Mesenchymal stem cell (in vitro differentiated cells and primary cell): ENCODE measurements around the gene FAM24B.
A peak's percentile ranks its signal among the peaks of the same experiment; 100 is the strongest.

Experiments
- DNase-seq: peaks from one replicate; pipeline ENCODE4 v3.0.0-alpha.2; 2013
- H2AFZ ChIP-seq: one replicate; pipeline ENCODE4 v1.6.1; 2013; ENCODE audit warnings: low read depth, mild to moderate bottlenecking, control low read depth, inconsistent platforms, low read length, moderate library complexity
- H2AK5ac ChIP-seq: 2 replicates; pipeline ENCODE4 v1.6.1; 2013; ENCODE audit warnings: low read length, moderate library complexity, mild to moderate bottlenecking, inconsistent platforms; ENCODE audit not compliant: severe bottlenecking
- H2BK120ac ChIP-seq: one replicate; pipeline ENCODE4 v1.6.1; 2013; ENCODE audit warnings: low read depth, mild to moderate bottlenecking, inconsistent platforms, low read length, moderate library complexity
- H2BK12ac ChIP-seq, 2 experiments: one replicate each; pipeline ENCODE4 v1.6.1; 2013; ENCODE audit warnings: inconsistent platforms in 2 of 2, low read length in 2 of 2, mild to moderate bottlenecking in 2 of 2, moderate library complexity in 2 of 2, control low read depth in 1 of 2
- H2BK15ac ChIP-seq: one replicate; pipeline ENCODE4 v1.6.1; 2013; ENCODE audit warnings: mild to moderate bottlenecking, low read depth, inconsistent platforms; ENCODE audit not compliant: poor library complexity, severe bottlenecking
- H2BK5ac ChIP-seq: 2 replicates; pipeline ENCODE4 v1.6.1; 2013; ENCODE audit warnings: low read depth, mild to moderate bottlenecking, low read length, control low read depth, inconsistent platforms; ENCODE audit not compliant: poor library complexity, severe bottlenecking
- H3K14ac ChIP-seq, 2 experiments: one replicate each; pipeline ENCODE4 v1.6.1; 2013; ENCODE audit warnings: inconsistent platforms in 2 of 2, low read length in 2 of 2, control low read depth in 1 of 2, mild to moderate bottlenecking in 1 of 2, moderate library complexity in 1 of 2
- H3K18ac ChIP-seq, 2 experiments: one replicate each; pipeline ENCODE4 v1.6.1; 2013; ENCODE audit warnings: inconsistent platforms in 2 of 2, low read length in 2 of 2, control low read depth in 1 of 2, low read depth in 1 of 2, mild to moderate bottlenecking in 1 of 2
- H3K23ac ChIP-seq, 2 experiments: one replicate each; pipeline ENCODE4 v1.6.1; 2013; ENCODE audit warnings: inconsistent platforms in 2 of 2, low read length in 2 of 2, mild to moderate bottlenecking in 2 of 2, moderate library complexity in 2 of 2, control low read depth in 1 of 2
- H3K27ac ChIP-seq: 2 replicates; pipeline ENCODE4 v1.5.1; 2013; ENCODE audit warnings: mild to moderate bottlenecking, moderate library complexity, low read length, control low read depth, inconsistent platforms; ENCODE audit not compliant: poor library complexity, severe bottlenecking
- H3K27me3 ChIP-seq, 2 experiments: 2 replicates each; pipeline versions ENCODE4 v1.6.1 to v1.7.0; 2013; ENCODE audit warnings: low read length in 2 of 2, mild to moderate bottlenecking in 2 of 2, moderate library complexity in 2 of 2, control low read depth in 1 of 2, inconsistent platforms in 1 of 2; ENCODE audit not compliant: control insufficient read depth in 1 of 2, insufficient read depth in 1 of 2
- H3K36me3 ChIP-seq, 2 experiments: 2 replicates each; pipeline versions ENCODE4 v1.6.1 to v1.7.0; 2013; ENCODE audit warnings: low read length in 2 of 2, control low read depth in 1 of 2, inconsistent platforms in 1 of 2, low read depth in 1 of 2, mild to moderate bottlenecking in 1 of 2; ENCODE audit not compliant: insufficient read depth in 2 of 2, control insufficient read depth in 1 of 2
- H3K4ac ChIP-seq, 2 experiments: one replicate each; pipeline ENCODE4 v1.6.1; 2013; ENCODE audit warnings: inconsistent platforms in 2 of 2, low read length in 2 of 2, mild to moderate bottlenecking in 2 of 2, moderate library complexity in 2 of 2, control low read depth in 1 of 2, low read depth in 1 of 2
- H3K4me1 ChIP-seq: 2 replicates; pipeline ENCODE4 v1.6.1; 2013; ENCODE audit warnings: low read depth, low read length, control low read depth; ENCODE audit not compliant: control insufficient read depth, insufficient read depth
- H3K4me2 ChIP-seq: 2 replicates; pipeline ENCODE4 v1.6.1; 2013; ENCODE audit warnings: low read length, mild to moderate bottlenecking, inconsistent platforms; ENCODE audit not compliant: poor library complexity, severe bottlenecking
- H3K4me3 ChIP-seq, 2 experiments: 2 replicates each; pipeline versions ENCODE4 v1.5.1 to v1.7.0; 2013; ENCODE audit warnings: low read length in 2 of 2, mild to moderate bottlenecking in 2 of 2, control low read depth in 1 of 2, low read depth in 1 of 2; ENCODE audit not compliant: insufficient read depth in 1 of 2
- H3K79me1 ChIP-seq: replicated peaks from 2 replicates; pipeline ENCODE4 v1.6.1; 2013; ENCODE audit warnings: mild to moderate bottlenecking, control low read depth, low read length, inconsistent platforms; ENCODE audit not compliant: poor library complexity, severe bottlenecking
- H3K9ac ChIP-seq: 2 replicates; pipeline ENCODE4 v1.7.0; 2013; ENCODE audit warnings: mild to moderate bottlenecking, low read length, moderate library complexity
- H3K9me3 ChIP-seq: 2 replicates; pipeline ENCODE4 v1.7.0; 2013; ENCODE audit warnings: mild to moderate bottlenecking, low read length; ENCODE audit not compliant: control insufficient read depth
- H4K8ac ChIP-seq: one replicate; pipeline ENCODE4 v1.6.1; 2013; ENCODE audit warnings: inconsistent platforms, mild to moderate bottlenecking, low read length, moderate library complexity
- H4K91ac ChIP-seq: one replicate; pipeline ENCODE4 v1.6.1; 2013; ENCODE audit warnings: mild to moderate bottlenecking, low read length, inconsistent platforms
- WGBS: methylation state at CpG from one replicate; pipeline ENCODE4 v1.1.7; 2013; ENCODE audit warnings: mixed read lengths; 5-methylcytosine and 5-hydroxymethylcytosine counted together

FAM24B gene

GRCh38 chr10:122878799-122879338, 512 bp downstream of the FAM24B start:
- Histone ChIP-seq H3K9ac (peak overlapping the region; percentile 86), H3K14ac (no peak overlapping the region), H3K27ac (no peak overlapping the region), H2AK5ac (no peak overlapping the region), H3K4me3 (peak overlapping the region in 1 of 2 experiments; percentile 90), H3K4me2 (no peak overlapping the region), H3K9me3 (no peaks in the 10 kb centered on the region), H2BK5ac (no peak overlapping the region), H3K36me3 (no peaks in the 10 kb centered on the region), H3K4ac (no peak overlapping the region), H4K8ac (no peak overlapping the region), H3K4me1 (no peaks in the 10 kb centered on the region), H3K27me3 (peaks cover 0 to 9% of the 10 kb centered on the region in 2 experiments), H3K79me1 (no peaks in the 10 kb centered on the region), H2AFZ (no peak overlapping the region), H2BK15ac (no peak overlapping the region), H4K91ac (no peak overlapping the region), H2BK120ac (no peak overlapping the region), H2BK12ac (no peak overlapping the region), H3K18ac (no peak overlapping the region), H3K23ac (no peak overlapping the region)
- WGBS = 97% methylated on average over 10 of the region's 14 CpGs
- DNase-seq = no peak

- Histone ChIP-seq H4K91ac (no peak overlapping the region), H2AK5ac (no peak overlapping the region), H3K27me3 (peaks cover 0 to 9% of the 10 kb centered on the region in 2 experiments), H3K79me1 (no peaks in the 10 kb centered on the region), H2BK120ac (no peak overlapping the region), H2AFZ (no peak overlapping the region), H3K9ac (no peak overlapping the region), H3K14ac (no peak overlapping the region), H3K4ac (no peak overlapping the region), H3K27ac (no peak overlapping the region), H3K36me3 (no peaks in the 10 kb centered on the region), H3K4me1 (no peaks in the 10 kb centered on the region), H3K4me3 (no peak overlapping the region), H2BK15ac (no peak overlapping the region), H3K23ac (no peak overlapping the region), H3K9me3 (no peaks in the 10 kb centered on the region), H3K18ac (no peak overlapping the region), H3K4me2 (no peak overlapping the region), H2BK5ac (no peak overlapping the region), H4K8ac (no peak overlapping the region), H2BK12ac (no peak overlapping the region)
- WGBS = 42% methylated on average over 1 of the region's 1 CpG
- no peak for DNase-seq
Measured at GRCh38 chr10:122877264-122877663, 2.1 kb downstream of the FAM24B start.

- DNase-seq = no peak
- Histone ChIP-seq H2AFZ (no peak overlapping the region), H4K91ac (no peak overlapping the region), H3K23ac (no peak overlapping the region), H3K36me3 (no peaks in the 10 kb centered on the region), H2BK12ac (no peak overlapping the region), H3K9ac (no peak overlapping the region), H3K27ac (no peak overlapping the region), H3K4me3 (no peak overlapping the region), H3K18ac (no peak overlapping the region), H2AK5ac (no peak overlapping the region), H3K27me3 (peaks cover 0 to 9% of the 10 kb centered on the region in 2 experiments), H2BK5ac (no peak overlapping the region), H3K4me2 (no peak overlapping the region), H3K14ac (no peak overlapping the region), H2BK15ac (no peak overlapping the region), H3K9me3 (no peaks in the 10 kb centered on the region), H3K79me1 (no peaks in the 10 kb centered on the region), H4K8ac (no peak overlapping the region), H2BK120ac (no peak overlapping the region), H3K4ac (no peak overlapping the region), H3K4me1 (no peaks in the 10 kb centered on the region)
- WGBS = no CpG with 5 or more reads among the region's 1 CpG
Measured at GRCh38 chr10:122876467-122876855, 2.9 kb downstream of the FAM24B start.

- H3K9ac ChIP-seq = no peak overlapping the region
- DNase-seq = no peak
- no peak overlapping the region for H3K27ac ChIP-seq
- no peaks in the 10 kb centered on the region for H3K79me1 ChIP-seq
- no peaks in the 10 kb centered on the region for H3K4me1 ChIP-seq
- H2BK12ac ChIP-seq = no peak overlapping the region
- H3K18ac ChIP-seq = no peak overlapping the region
- no peak overlapping the region for H3K14ac ChIP-seq
- H3K4me2 ChIP-seq = no peak overlapping the region
- H2BK120ac ChIP-seq = no peak overlapping the region
- H3K27me3 ChIP-seq = peaks cover 0 to 9% of the 10 kb centered on the region in 2 experiments
- H4K8ac ChIP-seq = no peak overlapping the region
- H3K4me3 ChIP-seq = no peak overlapping the region
- no peak overlapping the region for H2AFZ ChIP-seq
- H3K36me3 ChIP-seq = no peaks in the 10 kb centered on the region
- no peak overlapping the region for H2AK5ac ChIP-seq
- H2BK15ac ChIP-seq = no peak overlapping the region
- 14% methylated on average over 5 of the region's 6 CpGs for WGBS
- H3K9me3 ChIP-seq = no peaks in the 10 kb centered on the region
- no peak overlapping the region for H3K23ac ChIP-seq
- no peak overlapping the region for H3K4ac ChIP-seq
- no peak overlapping the region for H4K91ac ChIP-seq
- H2BK5ac ChIP-seq = no peak overlapping the region
Measured at GRCh38 chr10:122875843-122876466, 3.4 kb downstream of the FAM24B start.
